ENCODE data around the gene C19orf85.
"Not testable (repeated sequence)": the region's sequence is repeated elsewhere in the genome, so short reads cannot be mapped to it uniquely, and the experiment has no call there.

The C19orf85 gene

GRCh38 chr19:55457683-55458457 lies 6.7 kb downstream of the C19orf85 start:
- DNase-seq (ENCODE audit: low spot score) = no peak

DNA sequence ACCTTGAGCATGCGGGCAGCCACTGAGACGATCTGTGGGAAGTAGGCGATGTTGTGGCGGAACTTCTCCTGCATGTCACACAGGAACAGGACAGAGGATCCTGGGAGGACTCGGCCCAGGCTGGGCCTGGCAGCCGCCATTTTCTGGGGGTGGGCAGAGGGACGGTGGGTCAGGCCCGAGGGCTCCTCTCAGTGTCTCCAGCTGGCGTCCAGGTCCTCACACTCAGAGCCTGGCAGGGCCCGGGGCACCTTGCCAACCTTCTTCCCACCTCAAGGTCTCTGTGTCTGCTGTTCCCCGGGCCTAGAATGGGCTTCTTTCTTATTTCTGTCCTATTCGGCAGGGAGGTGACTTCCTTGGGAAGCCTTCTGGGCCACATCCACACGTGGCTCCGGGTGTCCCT lies 8.2 kb downstream of the C19orf85 start:
- no peak for DNase-seq (ENCODE audit: low spot score)

DNA sequence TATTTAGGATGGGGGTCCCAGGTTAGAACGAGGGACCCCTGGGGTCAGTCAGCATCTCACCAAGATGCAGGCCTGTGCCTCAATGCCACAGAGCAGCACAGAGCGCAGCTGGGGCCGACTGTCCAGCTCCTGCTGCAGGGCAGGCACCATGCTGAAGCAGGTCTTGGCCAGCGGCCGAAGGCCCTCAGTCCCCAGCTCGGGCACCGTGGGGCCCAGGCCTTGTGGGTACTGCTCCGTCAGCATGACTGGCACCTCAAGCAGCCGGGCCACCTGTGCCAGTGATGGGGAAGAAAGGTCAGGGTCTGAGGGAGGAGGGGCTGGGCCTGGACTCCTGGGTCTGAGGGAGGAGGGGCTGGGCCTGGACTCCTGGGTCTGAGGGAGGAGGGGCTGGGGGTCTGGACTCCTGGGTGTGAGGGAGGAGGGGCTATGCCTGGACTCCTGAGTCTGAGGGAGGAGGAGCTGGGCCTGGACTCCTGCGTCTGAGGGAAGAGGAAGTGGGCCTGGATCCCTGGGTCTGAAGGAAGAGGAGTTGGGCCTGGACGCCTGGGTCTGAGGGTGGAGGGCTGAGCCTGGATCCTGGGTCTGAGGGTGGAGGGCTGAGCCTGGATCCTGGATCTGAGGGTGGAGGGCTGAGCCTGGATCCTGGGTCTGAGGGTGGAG lies 8.8 kb downstream of the C19orf85 start:
- no peak for DNase-seq (ENCODE audit: low spot score)

- DNase-seq (ENCODE audit: low spot score) = peak; percentile 62
Measured at GRCh38 chr19:55454787-55455243, 9.7 kb downstream of the C19orf85 start.

GRCh38 chr19:55453511-55454260 lies 10.9 kb downstream of the C19orf85 start:
- no peak for DNase-seq (ENCODE audit: low spot score)

DNA sequence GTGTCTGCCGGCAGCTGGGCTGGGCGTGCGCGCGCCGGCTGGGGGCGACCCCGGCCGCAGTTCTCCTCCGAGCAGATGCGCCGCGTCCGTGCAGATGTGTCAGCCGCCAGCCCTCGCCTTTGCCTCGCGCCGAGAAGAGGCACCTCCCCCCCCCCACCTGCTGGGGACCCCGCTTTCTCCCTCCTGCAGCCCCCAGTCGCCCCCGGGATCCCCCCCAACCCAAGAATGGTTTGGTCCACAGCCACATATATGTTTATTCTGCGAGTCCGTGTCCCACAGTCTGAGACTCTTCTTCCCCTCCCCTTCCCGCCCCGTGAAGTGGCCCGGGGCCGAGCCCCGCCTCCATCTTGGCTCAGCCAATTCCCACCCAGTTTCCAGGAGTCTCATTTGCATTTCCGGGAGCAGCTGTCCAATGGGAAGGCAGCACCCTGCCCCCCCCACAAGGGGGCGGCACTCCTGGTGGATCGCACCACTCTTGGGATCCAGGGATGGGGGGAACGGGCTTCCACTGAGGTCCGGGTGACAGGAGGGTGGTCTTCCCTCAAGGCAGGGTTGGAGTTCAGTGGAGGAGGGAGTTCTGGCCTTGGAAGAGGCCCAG lies 11.7 kb downstream of the C19orf85 start:
- no peak for DNase-seq (ENCODE audit: low spot score)

- no peak for DNase-seq (ENCODE audit: low spot score)
Measured at GRCh38 chr19:55451965-55452748, 12.4 kb downstream of the C19orf85 start.

DNA sequence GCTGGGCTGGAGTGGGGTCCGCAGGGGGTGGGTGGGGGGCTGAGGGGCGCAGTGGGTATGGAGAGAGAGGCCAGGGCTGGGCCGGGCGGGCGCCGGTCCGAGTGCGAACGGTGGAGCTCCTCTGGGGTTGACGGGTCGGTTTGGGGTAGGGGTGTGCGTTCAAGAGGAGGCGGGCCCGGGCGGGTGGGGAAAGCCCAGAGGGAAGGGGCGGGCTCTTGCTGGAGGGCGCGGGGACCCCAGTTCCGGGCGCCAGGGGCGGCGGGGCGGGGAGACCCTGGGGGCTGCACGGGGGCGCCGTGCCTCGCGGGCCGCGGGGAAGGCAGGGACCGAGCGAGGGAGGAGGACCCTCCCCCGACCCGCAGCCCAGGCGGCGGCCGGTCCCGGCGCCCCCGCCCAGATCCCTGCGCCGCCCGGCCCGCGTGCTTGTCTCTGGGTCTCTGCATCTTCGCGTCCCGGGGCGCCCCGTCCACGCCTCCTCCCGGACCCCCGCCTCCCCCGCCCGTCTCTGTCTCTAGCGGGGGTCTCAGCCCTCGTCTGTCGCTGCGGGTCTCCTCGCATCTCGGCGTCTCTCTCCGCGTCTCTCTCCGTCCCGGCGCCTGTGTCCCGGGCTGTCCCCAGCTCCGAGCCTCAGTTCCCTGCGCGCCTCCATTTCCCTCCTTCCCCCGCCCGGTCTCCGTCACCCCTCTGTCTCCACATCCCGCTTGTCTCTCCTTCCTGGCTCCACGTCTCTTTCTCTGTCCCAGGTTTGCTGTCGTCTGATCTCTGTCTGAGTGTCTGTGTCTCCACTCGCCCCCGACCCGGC lies 13.2 kb downstream of the C19orf85 start:
- no peak for DNase-seq (ENCODE audit: low spot score)

GRCh38 chr19:55449469-55449868 lies 15.1 kb downstream of the C19orf85 start:
- DNase-seq (ENCODE audit: low spot score) = no peak

GRCh38 chr19:55448175-55448490 lies 16.4 kb downstream of the C19orf85 start:
- not testable (repeated sequence) for DNase-seq (ENCODE audit: low spot score)

DNA sequence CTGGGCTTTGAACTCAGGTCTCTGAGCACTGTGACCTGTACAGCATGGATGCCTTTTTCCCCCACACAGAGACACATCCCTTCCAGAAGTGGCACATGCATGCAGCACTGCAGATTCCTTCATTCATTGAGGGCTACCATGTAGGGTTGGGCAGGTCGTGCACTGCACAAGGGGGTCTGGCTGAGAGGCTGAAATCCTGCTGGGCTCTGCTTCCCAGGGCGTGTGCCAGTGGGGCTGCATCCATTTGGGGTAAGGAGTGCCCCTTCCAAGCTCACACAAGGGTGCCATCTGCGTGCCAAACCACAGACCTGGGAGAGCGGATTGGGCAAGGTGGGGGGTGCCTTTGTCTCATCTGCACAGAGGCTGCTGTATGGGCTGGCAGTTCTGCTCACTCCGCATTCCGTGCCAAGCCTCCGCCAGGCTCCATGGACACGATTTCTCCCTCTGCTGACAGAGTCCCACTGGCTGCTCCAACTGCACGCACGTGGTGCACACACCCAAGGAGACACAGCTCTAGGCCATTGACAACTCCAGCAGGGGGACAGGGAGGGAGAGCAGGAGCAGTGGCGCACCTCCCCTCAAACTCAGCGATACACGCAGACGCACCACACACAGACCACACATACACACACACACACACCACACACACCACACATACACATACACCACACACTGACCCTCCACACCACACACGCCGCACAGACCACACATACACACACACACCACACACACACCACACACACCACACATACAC lies 17.0 kb downstream of the C19orf85 start:
- no peak for DNase-seq (ENCODE audit: low spot score)

GRCh38 chr19:55446060-55446459 lies 18.5 kb downstream of the C19orf85 start:
- no peak for DNase-seq (ENCODE audit: low spot score)

- DNase-seq (ENCODE audit: low spot score) = no peak
Measured at GRCh38 chr19:55444646-55445045, 19.9 kb downstream of the C19orf85 start.

DNA sequence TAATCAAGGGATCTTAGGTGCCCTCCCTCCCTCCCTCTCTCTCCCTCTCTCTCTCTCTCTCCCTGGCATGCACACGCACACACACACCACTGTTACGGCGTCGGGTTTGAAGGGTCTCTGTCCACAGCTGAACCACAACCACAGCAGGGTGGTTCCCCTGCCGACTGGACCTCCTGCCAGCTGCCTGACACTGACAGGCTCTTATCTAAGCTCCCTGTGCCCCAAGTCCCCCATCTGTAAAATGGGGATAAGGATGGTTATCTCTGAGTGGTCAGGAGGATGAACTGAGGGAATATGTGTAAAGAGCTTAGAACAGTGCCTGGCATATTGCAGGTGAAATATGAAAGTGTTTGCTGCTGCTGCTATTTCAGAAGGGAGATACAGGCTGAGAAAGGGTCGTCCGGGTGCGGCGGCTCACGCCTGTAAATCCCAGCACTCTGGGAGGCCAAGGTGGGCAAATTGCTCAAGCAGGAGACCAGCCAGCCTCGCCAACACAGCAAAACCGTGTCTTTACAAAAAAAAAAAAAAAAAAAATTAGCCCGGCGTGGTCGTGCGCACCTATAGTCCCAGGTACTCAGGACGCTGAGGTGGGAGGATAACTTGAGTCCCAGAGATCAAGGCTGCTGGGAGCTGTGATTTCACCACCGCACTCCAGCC lies 20.6 kb downstream of the C19orf85 start:
- DNase-seq (ENCODE audit: low spot score) = no peak

- no peak for DNase-seq (ENCODE audit: low spot score)
Measured at GRCh38 chr19:55443045-55443823, 21.3 kb downstream of the C19orf85 start, which contains the start of gene SHISA7. SHISA7 (minus strand) TSS chr19:55443300; CDS start chr19:55442863, 437 bp downstream.

GRCh38 chr19:55442372-55442961 lies 22.1 kb downstream of the C19orf85 start:
- no peak for DNase-seq (ENCODE audit: low spot score)

DNA sequence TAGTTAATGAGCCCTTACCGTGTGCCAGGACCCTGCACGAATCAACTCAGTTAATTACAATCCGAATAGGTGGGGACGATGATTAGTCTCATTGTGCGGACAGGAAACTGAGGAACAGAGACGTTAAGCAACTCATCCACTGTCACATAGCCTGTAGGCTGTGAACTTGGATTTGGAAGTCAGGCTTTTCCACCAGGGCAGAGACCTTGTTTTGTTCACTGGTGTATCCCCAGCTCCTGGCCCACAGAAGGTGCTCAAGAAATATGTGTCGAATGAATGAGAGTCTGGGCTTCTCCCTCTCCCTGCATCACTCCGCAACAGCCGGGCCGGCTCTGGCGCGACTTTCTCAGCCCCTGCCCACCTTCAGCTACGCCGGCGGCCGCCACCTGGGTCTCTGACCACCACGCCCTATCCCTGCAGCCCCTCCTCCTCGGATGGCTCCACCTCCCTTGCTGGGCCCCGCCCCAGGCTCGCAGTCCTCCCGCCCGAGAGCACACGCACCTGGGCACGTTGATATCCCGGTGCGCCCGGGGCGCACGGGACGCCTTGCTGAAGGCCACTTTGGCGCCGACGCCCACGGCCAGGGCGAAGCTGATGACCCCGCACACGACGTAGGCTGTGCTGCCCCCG lies 22.7 kb downstream of the C19orf85 start:
- DNase-seq (ENCODE audit: low spot score) = no peak

- peak; percentile 43 for DNase-seq (ENCODE audit: low spot score)
Measured at GRCh38 chr19:55441319-55441691, 23.2 kb downstream of the C19orf85 start.

All from germinal center (tissue), 1 donor.